ENCODE data around the gene RAB12.

RAB12 gene

GRCh38 chr18:8681196-8681595, 72.0 kb downstream of the RAB12 start:
- Histone ChIP-seq H3K36me3 (ENCODE audit: control insufficient read depth, insufficient read depth, low read length) (no peaks in the 10 kb centered on the region), H3K27me3 (ENCODE audit: control insufficient read depth, insufficient read depth, low read length, poor library complexity, severe bottlenecking) (no peaks in the 10 kb centered on the region), H3K9me3 (ENCODE audit: control insufficient read depth, low read length) (no peaks in the 10 kb centered on the region), H3K27ac (ENCODE audit: insufficient read depth, low read depth, low read length, poor library complexity, severe bottlenecking) (no peak overlapping the region), H3K4me3 (ENCODE audit: insufficient read depth, low read depth, low read length) (no peak overlapping the region), H3K4me1 (ENCODE audit: control insufficient read depth, insufficient read depth, low read length) (peaks cover 14% of the 10 kb centered on the region)
- WGBS, 2 experiments = 94 to 97% methylated on average over 4 of the region's 4 CpGs

GRCh38 chr18:8684577-8684976, 75.3 kb downstream of the RAB12 start:
- Histone ChIP-seq H3K27ac (ENCODE audit: insufficient read depth, low read depth, low read length, poor library complexity, severe bottlenecking) (no peak overlapping the region), H3K27me3 (ENCODE audit: control insufficient read depth, insufficient read depth, low read length, poor library complexity, severe bottlenecking) (no peaks in the 10 kb centered on the region), H3K9me3 (ENCODE audit: control insufficient read depth, low read length) (no peaks in the 10 kb centered on the region), H3K4me3 (ENCODE audit: insufficient read depth, low read depth, low read length) (no peak overlapping the region), H3K36me3 (ENCODE audit: control insufficient read depth, insufficient read depth, low read length) (no peaks in the 10 kb centered on the region), H3K4me1 (ENCODE audit: control insufficient read depth, insufficient read depth, low read length) (peaks cover 14% of the 10 kb centered on the region)
- WGBS, 2 experiments = 93 to 98% methylated on average over 7 of the region's 7 CpGs

- 65 to 66% methylated on average over 13 of the region's 13 CpGs for WGBS, 2 experiments
- H3K27ac ChIP-seq (ENCODE audit: insufficient read depth, low read depth, low read length, poor library complexity, severe bottlenecking) = peak overlapping the region; percentile 18
- H3K4me3 ChIP-seq (ENCODE audit: insufficient read depth, low read depth, low read length) = no peak overlapping the region
- no peaks in the 10 kb centered on the region for H3K36me3 ChIP-seq (ENCODE audit: control insufficient read depth, insufficient read depth, low read length)
- no peaks in the 10 kb centered on the region for H3K27me3 ChIP-seq (ENCODE audit: control insufficient read depth, insufficient read depth, low read length, poor library complexity, severe bottlenecking)
- H3K4me1 ChIP-seq (ENCODE audit: control insufficient read depth, insufficient read depth, low read length) = peaks cover 14% of the 10 kb centered on the region
- no peaks in the 10 kb centered on the region for H3K9me3 ChIP-seq (ENCODE audit: control insufficient read depth, low read length)
These were observed 76.1 kb downstream of the RAB12 start for GRCh38 chr18:8685141-8685913.

- no peaks in the 10 kb centered on the region for H3K27me3 ChIP-seq (ENCODE audit: control insufficient read depth, insufficient read depth, low read length, poor library complexity, severe bottlenecking)
- no peaks in the 10 kb centered on the region for H3K9me3 ChIP-seq (ENCODE audit: control insufficient read depth, low read length)
- H3K4me1 ChIP-seq (ENCODE audit: control insufficient read depth, insufficient read depth, low read length) = peaks cover 14% of the 10 kb centered on the region
- no peak overlapping the region for H3K4me3 ChIP-seq (ENCODE audit: insufficient read depth, low read depth, low read length)
- 91 to 93% methylated on average over 8 of the region's 8 CpGs for whole genome bisulfite sequencing, 2 experiments
- no peaks in the 10 kb centered on the region for H3K36me3 ChIP-seq (ENCODE audit: control insufficient read depth, insufficient read depth, low read length)
- no peak overlapping the region for H3K27ac ChIP-seq (ENCODE audit: insufficient read depth, low read depth, low read length, poor library complexity, severe bottlenecking)
These were observed 76.6 kb downstream of the RAB12 start for GRCh38 chr18:8685914-8686216.

GRCh38 chr18:8686611-8687010, 77.4 kb downstream of the RAB12 start:
- no peaks in the 10 kb centered on the region for H3K36me3 ChIP-seq (ENCODE audit: control insufficient read depth, insufficient read depth, low read length)
- 45 to 59% methylated on average over 5 to 6 of the region's 6 CpGs for WGBS, 2 experiments
- H3K4me1 ChIP-seq (ENCODE audit: control insufficient read depth, insufficient read depth, low read length) = peaks cover 14% of the 10 kb centered on the region
- H3K27me3 ChIP-seq (ENCODE audit: control insufficient read depth, insufficient read depth, low read length, poor library complexity, severe bottlenecking) = no peaks in the 10 kb centered on the region
- H3K4me3 ChIP-seq (ENCODE audit: insufficient read depth, low read depth, low read length) = no peak overlapping the region
- H3K9me3 ChIP-seq (ENCODE audit: control insufficient read depth, low read length) = no peaks in the 10 kb centered on the region
- H3K27ac ChIP-seq (ENCODE audit: insufficient read depth, low read depth, low read length, poor library complexity, severe bottlenecking) = no peak overlapping the region

- Histone ChIP-seq H3K4me1 (ENCODE audit: control insufficient read depth, insufficient read depth, low read length) (peaks cover 14% of the 10 kb centered on the region), H3K9me3 (ENCODE audit: control insufficient read depth, low read length) (no peaks in the 10 kb centered on the region), H3K4me3 (ENCODE audit: insufficient read depth, low read depth, low read length) (no peak overlapping the region), H3K27ac (ENCODE audit: insufficient read depth, low read depth, low read length, poor library complexity, severe bottlenecking) (no peak overlapping the region), H3K36me3 (ENCODE audit: control insufficient read depth, insufficient read depth, low read length) (no peaks in the 10 kb centered on the region), H3K27me3 (ENCODE audit: control insufficient read depth, insufficient read depth, low read length, poor library complexity, severe bottlenecking) (no peaks in the 10 kb centered on the region)
- 90% methylated on average over 6 to 7 of the region's 8 CpGs for WGBS, 2 experiments
These were observed 79.1 kb downstream of the RAB12 start for GRCh38 chr18:8688216-8688800.

- no peaks in the 10 kb centered on the region for H3K27me3 ChIP-seq (ENCODE audit: control insufficient read depth, insufficient read depth, low read length, poor library complexity, severe bottlenecking)
- H3K27ac ChIP-seq (ENCODE audit: insufficient read depth, low read depth, low read length, poor library complexity, severe bottlenecking) = no peak overlapping the region
- H3K4me1 ChIP-seq (ENCODE audit: control insufficient read depth, insufficient read depth, low read length) = peaks cover 14% of the 10 kb centered on the region
- H3K36me3 ChIP-seq (ENCODE audit: control insufficient read depth, insufficient read depth, low read length) = no peaks in the 10 kb centered on the region
- WGBS, 2 experiments = 96 to 98% methylated on average over 8 of the region's 8 CpGs
- H3K9me3 ChIP-seq (ENCODE audit: control insufficient read depth, low read length) = no peaks in the 10 kb centered on the region
- no peak overlapping the region for H3K4me3 ChIP-seq (ENCODE audit: insufficient read depth, low read depth, low read length)
These were observed 79.6 kb downstream of the RAB12 start for GRCh38 chr18:8688816-8689215.

All from ectodermal cell (in vitro differentiated cells).